Measurements from ENCODE around the gene G6PD.

DNA sequence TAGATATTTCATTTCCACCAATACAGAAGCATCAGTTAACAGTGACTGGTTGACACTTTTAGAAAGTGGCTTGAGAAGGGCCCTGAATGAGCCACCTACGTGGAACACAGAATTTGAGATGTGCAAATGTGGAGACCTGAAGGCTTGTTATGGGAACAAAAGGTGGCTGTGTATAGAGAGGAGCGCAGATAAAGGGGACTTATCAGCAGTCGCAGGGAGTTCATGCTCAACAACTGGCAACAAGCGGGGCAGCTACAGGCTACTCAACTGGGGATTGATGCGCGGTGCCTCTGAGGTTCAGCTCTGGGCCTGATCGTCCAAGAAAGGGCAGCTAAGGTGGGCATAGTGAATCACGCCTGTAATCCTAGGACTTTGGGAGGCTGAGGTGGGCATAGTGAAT is 27.3 kb downstream of the G6PD start:
- no peak for TF ChIP-seq NR1H2 (CRISPR knock-in tag; IDR thresholded peaks at IDR 0.05)
- TF ChIP-seq, protein P1, sequence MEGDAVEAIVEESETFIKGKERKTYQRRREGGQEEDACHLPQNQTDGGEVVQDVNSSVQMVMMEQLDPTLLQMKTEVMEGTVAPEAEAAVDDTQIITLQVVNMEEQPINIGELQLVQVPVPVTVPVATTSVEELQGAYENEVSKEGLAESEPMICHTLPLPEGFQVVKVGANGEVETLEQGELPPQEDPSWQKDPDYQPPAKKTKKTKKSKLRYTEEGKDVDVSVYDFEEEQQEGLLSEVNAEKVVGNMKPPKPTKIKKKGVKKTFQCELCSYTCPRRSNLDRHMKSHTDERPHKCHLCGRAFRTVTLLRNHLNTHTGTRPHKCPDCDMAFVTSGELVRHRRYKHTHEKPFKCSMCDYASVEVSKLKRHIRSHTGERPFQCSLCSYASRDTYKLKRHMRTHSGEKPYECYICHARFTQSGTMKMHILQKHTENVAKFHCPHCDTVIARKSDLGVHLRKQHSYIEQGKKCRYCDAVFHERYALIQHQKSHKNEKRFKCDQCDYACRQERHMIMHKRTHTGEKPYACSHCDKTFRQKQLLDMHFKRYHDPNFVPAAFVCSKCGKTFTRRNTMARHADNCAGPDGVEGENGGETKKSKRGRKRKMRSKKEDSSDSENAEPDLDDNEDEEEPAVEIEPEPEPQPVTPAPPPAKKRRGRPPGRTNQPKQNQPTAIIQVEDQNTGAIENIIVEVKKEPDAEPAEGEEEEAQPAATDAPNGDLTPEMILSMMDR (IDR thresholded peaks at IDR 0.05), result no peak
- TF ChIP-seq, protein P2, sequence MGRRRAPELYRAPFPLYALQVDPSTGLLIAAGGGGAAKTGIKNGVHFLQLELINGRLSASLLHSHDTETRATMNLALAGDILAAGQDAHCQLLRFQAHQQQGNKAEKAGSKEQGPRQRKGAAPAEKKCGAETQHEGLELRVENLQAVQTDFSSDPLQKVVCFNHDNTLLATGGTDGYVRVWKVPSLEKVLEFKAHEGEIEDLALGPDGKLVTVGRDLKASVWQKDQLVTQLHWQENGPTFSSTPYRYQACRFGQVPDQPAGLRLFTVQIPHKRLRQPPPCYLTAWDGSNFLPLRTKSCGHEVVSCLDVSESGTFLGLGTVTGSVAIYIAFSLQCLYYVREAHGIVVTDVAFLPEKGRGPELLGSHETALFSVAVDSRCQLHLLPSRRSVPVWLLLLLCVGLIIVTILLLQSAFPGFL (CRISPR knock-in tag; IDR thresholded peaks at IDR 0.05; ENCODE audit: borderline replicate concordance), result no peak
- TF ChIP-seq, protein P3, sequence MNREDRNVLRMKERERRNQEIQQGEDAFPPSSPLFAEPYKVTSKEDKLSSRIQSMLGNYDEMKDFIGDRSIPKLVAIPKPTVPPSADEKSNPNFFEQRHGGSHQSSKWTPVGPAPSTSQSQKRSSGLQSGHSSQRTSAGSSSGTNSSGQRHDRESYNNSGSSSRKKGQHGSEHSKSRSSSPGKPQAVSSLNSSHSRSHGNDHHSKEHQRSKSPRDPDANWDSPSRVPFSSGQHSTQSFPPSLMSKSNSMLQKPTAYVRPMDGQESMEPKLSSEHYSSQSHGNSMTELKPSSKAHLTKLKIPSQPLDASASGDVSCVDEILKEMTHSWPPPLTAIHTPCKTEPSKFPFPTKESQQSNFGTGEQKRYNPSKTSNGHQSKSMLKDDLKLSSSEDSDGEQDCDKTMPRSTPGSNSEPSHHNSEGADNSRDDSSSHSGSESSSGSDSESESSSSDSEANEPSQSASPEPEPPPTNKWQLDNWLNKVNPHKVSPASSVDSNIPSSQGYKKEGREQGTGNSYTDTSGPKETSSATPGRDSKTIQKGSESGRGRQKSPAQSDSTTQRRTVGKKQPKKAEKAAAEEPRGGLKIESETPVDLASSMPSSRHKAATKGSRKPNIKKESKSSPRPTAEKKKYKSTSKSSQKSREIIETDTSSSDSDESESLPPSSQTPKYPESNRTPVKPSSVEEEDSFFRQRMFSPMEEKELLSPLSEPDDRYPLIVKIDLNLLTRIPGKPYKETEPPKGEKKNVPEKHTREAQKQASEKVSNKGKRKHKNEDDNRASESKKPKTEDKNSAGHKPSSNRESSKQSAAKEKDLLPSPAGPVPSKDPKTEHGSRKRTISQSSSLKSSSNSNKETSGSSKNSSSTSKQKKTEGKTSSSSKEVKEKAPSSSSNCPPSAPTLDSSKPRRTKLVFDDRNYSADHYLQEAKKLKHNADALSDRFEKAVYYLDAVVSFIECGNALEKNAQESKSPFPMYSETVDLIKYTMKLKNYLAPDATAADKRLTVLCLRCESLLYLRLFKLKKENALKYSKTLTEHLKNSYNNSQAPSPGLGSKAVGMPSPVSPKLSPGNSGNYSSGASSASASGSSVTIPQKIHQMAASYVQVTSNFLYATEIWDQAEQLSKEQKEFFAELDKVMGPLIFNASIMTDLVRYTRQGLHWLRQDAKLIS (CRISPR knock-in tag; IDR thresholded peaks at IDR 0.05; ENCODE audit: borderline replicate concordance), result no peak
- TF ChIP-seq, protein P4, sequence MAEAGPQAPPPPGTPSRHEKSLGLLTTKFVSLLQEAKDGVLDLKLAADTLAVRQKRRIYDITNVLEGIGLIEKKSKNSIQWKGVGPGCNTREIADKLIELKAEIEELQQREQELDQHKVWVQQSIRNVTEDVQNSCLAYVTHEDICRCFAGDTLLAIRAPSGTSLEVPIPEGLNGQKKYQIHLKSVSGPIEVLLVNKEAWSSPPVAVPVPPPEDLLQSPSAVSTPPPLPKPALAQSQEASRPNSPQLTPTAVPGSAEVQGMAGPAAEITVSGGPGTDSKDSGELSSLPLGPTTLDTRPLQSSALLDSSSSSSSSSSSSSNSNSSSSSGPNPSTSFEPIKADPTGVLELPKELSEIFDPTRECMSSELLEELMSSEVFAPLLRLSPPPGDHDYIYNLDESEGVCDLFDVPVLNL (CRISPR knock-in tag; IDR thresholded peaks at IDR 0.05; ENCODE audit: borderline replicate concordance, low read depth), result no peak
- no peak for TF ChIP-seq ZNF263 (CRISPR knock-in tag; IDR thresholded peaks at IDR 0.05; ENCODE audit: low read depth)
- TF ChIP-seq CREM (CRISPR knock-in tag; IDR thresholded peaks at IDR 0.05), result no peak
- TF ChIP-seq, protein P5, sequence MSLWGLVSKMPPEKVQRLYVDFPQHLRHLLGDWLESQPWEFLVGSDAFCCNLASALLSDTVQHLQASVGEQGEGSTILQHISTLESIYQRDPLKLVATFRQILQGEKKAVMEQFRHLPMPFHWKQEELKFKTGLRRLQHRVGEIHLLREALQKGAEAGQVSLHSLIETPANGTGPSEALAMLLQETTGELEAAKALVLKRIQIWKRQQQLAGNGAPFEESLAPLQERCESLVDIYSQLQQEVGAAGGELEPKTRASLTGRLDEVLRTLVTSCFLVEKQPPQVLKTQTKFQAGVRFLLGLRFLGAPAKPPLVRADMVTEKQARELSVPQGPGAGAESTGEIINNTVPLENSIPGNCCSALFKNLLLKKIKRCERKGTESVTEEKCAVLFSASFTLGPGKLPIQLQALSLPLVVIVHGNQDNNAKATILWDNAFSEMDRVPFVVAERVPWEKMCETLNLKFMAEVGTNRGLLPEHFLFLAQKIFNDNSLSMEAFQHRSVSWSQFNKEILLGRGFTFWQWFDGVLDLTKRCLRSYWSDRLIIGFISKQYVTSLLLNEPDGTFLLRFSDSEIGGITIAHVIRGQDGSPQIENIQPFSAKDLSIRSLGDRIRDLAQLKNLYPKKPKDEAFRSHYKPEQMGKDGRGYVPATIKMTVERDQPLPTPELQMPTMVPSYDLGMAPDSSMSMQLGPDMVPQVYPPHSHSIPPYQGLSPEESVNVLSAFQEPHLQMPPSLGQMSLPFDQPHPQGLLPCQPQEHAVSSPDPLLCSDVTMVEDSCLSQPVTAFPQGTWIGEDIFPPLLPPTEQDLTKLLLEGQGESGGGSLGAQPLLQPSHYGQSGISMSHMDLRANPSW (CRISPR knock-in tag; conservative IDR thresholded peaks at IDR 0.05; ENCODE audit: low read depth), result no peak
- TF ChIP-seq TEAD4 (CRISPR knock-in tag; IDR thresholded peaks at IDR 0.05), result no peak
- TF ChIP-seq, protein P6, sequence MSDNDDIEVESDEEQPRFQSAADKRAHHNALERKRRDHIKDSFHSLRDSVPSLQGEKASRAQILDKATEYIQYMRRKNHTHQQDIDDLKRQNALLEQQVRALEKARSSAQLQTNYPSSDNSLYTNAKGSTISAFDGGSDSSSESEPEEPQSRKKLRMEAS (CRISPR knock-in tag; IDR thresholded peaks at IDR 0.05), result no peak
- TF ChIP-seq ETV6 (CRISPR knock-in tag; IDR thresholded peaks at IDR 0.05), result no peak
- TF ChIP-seq, protein P7, sequence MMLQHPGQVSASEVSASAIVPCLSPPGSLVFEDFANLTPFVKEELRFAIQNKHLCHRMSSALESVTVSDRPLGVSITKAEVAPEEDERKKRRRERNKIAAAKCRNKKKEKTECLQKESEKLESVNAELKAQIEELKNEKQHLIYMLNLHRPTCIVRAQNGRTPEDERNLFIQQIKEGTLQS (CRISPR knock-in tag; conservative IDR thresholded peaks at IDR 0.05), result no peak
